Stimulated activated naive CD8-positive, alpha-beta T cell treated with anti-CD3 and anti-CD28 coated beads, Interleukin-15, Interleukin-2, amounts not matched to agents 100 U/mL and 50 U/mL, for 24 hours (primary cell): ENCODE data around the gene ZCCHC14.

Experiments used
- ATAC-seq: fragments of 150-1000 bp; cut with Tn5 transposase; one replicate; pipeline ENCODE4 v1.10.0; 2021
- DNase-seq: peaks from one replicate; pipeline ENCODE4 v3.0.0; 2021

Gene ZCCHC14

DNA sequence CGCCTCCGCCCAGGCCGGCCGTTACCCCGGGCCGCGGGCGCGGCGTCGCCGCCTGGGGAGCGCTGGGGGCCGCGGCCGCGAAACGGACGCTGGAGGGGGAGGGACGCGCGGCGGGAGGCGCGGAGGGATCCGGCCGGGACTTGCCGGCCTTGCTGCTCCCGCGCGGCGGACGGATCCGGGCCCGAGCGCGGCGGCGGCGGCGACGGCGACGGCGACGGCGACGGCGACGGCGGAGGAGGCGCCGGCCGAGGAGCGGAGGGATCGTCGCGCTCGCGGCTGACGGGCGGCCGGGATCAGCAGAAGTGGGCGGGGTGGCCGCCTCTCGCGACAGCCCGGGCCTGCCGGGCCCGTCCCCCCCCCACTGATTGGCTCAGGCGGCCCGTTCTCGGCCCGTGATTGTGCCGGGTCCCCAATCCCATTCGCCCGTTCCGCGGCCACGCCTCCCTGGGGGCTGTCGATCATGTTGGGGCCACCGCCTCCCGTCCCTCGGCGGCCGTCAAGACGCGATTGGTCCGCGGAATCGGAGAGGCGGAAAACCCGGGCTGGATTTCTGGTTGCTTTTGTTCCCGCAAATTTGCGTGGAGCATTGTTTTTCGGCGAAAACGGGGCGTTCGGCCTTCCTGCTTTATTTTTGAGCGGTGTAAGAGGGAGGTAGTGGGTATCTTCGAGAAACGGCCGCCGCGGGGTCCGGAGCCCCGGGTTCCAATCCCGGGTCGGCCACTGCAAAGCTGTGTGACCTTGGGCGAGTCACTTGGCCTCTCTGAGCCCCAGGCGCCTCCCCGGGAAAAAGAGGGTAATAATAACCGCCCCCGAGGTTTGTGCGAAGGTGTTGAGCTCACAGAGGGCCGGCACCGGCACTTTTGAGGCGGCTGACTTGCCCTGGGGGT is at the start of gene ZCCHC14:
Gene ZCCHC14, minus strand, starts transcription at position 304 of the 887 bp plus-strand sequence. CDS start 786 bp downstream, outside the sequence.
- peak; percentile 99 for DNase-seq
- peak; percentile 94 for ATAC-seq

DNA sequence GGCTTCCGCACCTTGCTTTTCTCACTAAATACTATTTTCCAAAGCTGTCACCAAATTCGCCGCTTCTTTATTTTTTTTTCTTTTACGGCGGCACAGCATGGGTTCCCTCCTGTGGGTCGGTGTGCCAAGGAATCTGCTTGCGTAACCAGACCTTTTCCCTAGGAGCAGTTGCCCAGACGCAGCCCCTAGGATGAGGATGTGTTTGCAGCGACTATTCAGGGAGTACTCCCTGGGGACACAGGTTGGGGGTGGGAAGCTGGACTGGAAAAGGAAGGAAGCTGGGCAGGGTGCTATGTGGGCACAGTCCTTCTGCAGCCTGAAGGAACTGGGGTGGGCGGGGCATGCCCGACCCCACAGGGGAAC is 49.0 kb upstream of the ZCCHC14 start:
- DNase-seq (no peak), ATAC-seq (no peak)

DNA sequence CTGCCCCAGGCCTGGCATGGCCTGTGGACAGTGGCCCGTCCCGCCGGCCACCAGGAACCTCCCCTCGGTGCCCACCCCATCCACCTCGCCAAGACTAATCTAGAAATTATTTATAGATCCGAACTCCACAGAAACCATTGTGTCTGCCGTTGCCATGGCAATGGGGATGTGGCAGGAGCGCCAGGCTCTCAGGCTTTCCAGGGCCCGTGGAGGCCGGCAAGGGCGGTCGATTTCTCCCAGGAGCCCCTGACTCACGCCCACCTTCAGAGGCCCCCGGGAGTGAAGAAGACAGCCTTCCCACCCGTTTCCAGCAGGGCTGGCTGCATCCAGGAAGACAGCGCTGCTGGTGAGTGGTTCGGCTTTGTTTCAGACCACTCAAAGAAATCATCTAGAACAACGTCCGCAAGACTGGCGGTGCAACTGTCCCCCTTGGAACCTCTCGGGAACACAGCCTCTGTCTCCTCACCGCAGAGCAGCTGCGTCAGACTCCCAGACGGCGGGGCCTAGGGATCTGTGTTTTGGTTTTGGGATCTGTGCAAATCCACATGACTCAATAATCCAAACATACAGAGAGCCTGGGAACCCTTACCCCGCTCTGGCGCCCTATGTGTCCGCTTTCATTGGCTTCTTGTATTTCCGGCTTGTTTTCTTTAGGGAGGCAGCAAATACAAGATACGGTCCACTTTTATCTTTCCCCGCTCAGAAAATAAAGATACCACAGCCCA is 48.5 kb upstream of the ZCCHC14 start:
- ATAC-seq (no peak), DNase-seq (no peak)

DNA sequence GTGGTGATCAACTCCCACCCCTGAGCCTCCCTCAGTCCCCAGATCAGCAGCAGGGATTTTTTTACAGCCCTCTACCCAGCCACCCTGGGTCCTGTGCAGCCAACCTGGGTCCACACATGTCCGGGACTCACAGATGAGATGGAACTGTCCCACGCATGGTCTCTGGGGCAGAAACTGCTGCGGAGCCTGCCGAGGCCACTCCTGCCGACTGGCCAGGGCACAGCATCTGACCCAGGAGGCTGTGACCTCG is 48.0 kb upstream of the ZCCHC14 start:
- DNase-seq (no peak), ATAC-seq (no peak)

DNA sequence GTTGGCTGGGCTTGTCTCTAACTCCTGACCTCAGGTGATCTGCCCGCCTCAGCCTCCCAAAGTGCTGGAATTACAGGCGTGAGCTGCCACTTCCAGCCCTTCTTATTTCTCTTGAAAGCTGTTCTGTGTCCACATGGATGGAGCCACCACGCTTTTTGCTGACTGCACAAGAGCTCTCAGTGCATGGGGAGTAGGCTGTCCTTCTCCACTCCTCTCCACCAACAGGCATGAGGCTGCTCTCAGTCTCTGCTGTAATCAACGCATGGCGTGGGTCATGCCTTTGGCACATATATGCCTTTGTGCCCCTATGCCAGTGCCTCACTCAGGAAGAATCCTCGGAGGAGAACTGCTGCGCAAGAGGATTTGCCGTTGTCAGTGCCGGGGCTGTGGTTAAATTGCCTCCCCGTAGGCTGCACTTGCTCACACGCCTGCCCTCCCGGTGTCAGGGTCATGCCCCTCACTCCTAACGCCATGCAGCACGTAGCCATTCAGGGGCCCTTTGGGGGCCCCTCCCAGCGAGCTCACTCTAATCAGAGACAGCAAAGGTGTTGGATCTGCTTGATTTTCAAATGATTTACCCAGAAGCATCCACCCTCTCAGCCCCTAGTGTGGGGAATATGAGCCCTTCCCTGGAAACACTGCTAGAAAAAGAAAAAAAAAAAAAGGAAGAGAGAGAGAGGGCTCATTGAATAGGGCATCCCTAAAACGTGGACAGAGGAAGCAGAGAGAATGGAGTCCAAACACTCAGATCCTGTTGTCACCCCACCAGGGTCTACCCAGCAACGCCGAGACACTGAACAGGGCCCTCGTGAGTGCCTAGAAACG is 47.5 kb upstream of the ZCCHC14 start:
- ATAC-seq (no peak), DNase-seq (no peak)

DNA sequence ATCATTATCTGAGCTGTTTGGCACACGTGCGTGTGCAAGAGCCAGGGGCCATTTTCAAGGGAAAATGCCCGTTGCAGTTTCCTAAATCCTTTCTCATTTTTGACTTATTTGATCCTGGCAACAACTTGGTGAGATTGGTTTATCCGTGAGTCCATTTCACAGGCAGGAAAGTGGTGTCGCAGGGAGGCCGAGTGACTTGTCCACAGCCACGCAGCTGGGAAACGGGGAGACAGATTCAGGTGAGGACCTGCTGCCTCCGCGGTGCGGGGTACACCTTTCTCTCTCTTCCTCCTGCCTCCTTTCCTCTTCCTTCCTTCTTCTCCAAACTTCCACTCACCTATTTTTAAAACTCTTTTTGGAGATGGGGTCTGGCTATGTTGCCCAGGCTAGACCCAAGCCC is 46.3 kb upstream of the ZCCHC14 start:
- DNase-seq (no peak), ATAC-seq (no peak)

DNA sequence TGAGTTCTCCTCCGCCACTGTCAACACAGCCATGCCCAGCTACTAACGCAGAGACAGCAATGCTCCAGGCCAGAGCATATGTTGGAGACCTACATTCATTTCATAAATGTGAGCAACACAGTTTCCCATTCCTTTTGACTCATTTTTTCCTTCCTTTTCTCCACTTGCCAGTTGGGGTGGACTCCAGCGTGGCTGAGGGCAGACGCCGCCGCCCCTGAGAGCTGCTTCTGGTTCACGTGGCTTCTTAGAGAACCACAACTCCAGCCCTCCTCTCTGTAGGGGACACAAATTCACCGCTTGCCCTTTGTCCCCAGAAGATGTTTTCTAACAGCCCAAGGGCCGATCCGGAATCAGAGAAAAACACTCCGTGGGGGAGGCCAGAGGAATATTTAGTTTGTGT is 45.8 kb upstream of the ZCCHC14 start:
- peak; percentile 38 for DNase-seq
- peak; percentile 80 for ATAC-seq

DNA sequence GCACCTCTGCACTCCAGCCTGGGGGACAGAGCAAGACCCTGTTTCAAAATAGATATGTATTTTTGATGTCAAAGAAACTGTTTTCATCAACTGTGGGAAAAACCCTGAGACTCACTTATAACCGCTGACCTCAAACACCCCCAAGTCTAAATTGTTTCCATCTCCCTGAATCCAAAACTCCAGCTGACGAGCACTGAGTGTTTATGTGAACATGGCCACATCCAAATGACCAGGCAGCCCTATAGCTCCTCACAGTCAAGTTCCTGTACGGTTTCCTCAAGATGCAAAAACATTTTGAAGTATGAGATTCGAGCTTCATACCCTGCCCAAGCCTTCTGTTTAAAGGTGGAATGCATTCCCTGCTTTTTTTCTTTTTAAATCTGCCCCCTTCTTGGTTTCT is 45.3 kb upstream of the ZCCHC14 start:
- ATAC-seq, result peak; percentile 45
- no peak for DNase-seq

DNA sequence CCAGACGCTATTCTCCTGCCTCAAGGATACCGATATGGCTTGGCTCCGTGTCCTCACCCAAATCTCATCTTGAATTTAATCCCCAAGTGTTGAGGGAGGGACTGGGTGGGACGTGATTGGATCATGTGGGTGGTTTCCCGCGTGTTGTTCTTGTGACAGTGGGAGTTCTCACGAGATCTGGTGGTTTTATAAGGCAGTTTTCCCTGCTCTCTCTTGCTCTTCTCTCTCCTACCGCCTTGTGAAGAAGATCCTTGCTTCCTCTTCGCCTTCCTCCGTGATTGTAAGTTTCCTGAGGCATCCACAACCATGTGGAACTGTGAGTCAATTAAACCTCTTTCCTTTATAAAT is 43.9 kb upstream of the ZCCHC14 start:
- ATAC-seq (no peak), DNase-seq (no peak)

DNA sequence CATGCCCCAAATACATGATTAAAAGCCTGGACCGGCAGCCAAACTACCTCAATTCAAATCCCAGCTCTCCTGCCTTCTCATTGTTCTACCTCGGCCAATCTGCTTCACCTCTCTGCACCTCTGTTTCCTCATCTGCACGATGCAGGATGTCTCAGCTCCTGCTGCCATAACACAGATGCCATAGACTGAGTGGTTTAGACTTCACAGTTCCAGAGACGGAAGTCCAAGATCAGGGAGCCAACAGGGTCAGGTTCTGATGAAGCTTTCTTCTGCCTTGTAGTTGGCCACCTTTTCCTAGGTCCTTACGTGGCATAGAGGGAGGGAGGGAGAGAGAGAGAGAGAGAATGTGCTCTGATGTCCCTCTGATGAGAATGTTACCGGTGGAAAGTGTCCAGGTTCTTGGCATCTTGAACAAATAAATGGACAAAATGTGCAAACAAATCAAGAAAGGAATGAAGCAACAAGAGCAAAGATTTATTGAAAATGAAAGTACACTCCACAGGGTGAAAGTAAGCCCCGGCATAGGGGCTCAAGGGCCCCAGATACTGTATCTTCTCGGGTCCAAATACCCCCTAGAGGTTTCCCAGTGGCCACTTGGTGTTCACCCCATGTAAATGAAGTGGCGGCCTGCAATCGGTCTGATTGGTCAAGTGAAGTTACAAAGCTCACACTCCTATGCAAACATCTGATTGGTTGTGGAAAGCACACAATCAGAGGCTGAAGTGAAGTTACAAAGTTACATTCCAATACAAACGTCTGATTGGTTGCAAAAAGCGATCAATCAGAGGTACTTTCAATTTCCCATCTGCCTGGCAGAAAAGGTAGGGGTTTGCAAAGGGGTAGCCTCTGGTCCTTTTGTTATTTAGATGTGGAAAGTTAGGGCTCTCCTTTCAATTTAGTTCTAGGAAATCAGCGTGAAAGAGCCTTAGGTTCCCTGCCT is 43.3 kb upstream of the ZCCHC14 start:
- ATAC-seq (no peak), DNase-seq (no peak)

DNA sequence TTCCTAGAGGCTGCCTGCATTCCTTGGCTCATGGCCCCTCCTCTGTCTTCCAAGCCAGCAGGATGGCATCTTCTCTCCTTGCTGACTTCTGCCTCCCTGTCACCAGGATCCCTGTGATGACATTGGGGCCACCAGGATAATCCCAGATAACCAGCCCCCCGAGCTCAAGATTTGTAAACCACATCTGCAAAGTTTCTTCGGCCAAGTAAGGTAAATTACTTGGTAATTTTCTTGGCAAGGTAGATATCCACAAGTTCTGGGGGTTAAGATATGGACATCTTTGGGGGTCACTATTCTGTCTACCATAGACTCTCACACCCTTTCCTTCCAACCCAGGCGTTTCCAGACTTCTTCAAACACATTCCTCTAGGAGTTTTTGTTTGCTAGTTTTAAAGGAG is 42.6 kb upstream of the ZCCHC14 start:
- ATAC-seq (no peak), DNase-seq (no peak)

DNA sequence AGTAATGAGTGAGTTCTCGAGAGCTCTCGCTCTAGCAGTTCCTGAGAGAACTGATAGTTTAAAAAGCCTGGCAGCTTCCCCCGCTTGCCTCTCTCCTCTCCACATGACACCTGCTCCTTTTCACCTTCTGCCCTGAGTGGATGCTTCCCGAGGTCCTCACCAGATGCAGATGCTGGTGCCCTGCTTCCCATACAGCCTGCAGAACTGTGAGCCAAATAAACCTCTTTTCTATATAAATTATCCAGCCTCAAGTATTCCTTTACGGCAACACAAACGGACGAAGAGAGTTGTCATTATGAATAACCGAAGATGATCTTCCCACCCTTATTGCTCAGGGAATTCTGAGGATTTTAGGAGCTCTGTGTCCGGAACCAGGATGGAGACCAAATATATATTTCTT is 41.9 kb upstream of the ZCCHC14 start:
- ATAC-seq (no peak), DNase-seq (no peak)

DNA sequence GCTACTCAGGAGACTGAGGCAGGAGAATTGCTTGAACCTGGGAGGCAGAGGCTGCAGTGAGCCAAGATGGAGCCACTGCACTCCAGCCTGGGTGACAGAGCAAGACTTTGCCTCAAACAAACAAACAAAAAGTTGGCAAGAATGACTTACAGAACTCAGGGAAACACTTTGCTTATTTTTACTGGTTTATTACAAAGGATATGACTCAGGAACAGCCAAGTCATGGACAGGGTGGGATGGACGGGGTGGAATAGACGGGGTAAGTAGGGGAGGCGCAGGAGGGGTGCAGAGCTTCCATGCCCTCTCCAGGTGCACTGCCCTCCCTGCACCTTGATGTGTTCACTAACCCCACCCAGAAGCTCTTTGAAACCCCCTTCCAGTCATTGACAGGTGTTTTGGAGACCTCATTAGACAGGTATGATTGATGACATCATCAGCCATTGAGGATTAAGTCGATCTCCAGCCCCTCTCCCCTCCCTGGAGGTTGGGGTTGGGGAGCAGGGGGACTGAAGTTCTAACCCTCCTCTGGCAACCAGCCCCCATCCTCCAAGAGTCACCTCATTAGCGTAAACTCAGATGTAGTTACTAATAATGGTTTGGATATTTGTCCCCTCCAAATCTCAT is 41.3 kb upstream of the ZCCHC14 start:
- DNase-seq, result no peak
- no peak for ATAC-seq

DNA sequence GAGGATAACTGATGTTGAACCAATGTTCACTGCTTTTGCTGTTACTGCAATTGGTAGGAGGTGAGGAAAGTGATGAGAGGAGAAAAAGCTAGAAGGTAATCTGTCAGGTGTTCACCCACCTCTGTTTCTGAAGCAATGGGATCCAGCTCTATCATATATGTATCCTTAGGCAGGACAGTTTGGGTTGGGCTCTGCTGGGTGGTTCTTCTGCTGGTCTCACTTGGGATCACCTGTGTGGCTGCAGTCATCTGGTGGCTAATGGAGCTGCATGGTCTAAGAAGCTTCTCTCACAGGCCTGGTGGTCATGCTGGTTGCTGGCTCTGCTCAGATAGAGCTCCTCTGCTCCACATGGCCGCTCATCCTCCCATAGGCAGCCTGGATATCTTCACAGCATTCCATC is 40.2 kb upstream of the ZCCHC14 start:
- DNase-seq (no peak), ATAC-seq (no peak)

DNA sequence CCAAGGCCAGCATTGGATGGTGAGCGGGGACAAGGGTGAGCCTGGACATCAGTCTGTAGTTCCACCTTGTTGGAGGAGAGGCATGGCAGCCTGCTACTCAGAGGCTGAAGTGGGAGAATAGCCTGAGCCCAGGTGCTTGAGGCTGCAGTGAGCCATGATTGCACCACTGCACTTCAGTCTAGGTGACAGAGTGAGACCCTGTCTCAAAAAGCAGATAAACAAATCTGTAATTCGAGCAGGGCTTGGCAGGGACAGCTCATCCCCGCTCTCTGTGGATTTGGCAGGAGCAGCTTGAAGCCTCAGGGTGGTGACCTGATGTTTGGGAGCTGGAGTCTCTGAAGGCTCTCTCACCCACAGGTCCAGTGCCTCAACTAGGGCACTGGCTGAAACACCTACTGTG is 38.6 kb upstream of the ZCCHC14 start:
- ATAC-seq, result no peak
- DNase-seq, result no peak

DNA sequence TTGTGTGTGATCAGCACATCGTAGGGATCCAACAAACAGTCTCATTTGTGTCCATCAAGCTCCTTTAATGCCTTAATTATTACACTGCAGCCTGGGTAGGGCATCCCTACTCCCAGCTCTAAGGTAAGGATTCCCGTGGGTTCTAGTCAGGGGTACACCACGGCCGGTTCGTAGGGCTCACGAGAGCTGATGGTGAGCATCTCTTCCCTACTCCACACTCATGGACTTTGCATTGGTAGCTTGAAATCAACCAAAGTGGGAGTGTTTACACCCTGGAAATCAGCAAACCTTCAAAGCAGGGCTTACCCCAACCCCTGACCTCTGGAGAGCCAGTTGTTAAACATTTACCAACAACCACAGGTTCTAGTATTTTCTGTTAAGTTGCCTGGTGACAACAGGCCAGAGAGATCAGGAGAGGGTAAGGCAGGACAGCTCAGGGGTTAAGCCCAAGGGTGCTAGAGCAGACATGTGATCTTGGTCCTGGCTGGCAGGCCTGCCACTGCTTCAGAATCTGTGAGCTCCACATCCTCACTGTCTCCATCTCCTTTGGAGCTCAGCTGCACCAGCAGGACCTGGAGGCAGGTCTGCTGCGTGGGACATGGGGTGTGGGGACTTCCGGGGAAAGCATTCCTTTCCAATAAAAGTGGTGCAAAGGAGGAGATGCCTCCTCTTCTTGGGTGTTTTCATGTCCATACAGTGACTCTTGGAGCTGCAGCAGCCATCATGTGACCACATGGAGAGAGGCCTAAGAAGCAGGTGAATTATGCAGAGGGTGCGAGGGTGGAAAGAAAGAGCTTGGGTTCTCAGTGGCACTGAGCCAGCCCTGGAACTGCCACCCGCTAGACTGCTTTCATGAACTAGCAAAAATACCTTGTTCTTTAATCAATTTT is 36.1 kb upstream of the ZCCHC14 start:
- DNase-seq (no peak), ATAC-seq (no peak)

DNA sequence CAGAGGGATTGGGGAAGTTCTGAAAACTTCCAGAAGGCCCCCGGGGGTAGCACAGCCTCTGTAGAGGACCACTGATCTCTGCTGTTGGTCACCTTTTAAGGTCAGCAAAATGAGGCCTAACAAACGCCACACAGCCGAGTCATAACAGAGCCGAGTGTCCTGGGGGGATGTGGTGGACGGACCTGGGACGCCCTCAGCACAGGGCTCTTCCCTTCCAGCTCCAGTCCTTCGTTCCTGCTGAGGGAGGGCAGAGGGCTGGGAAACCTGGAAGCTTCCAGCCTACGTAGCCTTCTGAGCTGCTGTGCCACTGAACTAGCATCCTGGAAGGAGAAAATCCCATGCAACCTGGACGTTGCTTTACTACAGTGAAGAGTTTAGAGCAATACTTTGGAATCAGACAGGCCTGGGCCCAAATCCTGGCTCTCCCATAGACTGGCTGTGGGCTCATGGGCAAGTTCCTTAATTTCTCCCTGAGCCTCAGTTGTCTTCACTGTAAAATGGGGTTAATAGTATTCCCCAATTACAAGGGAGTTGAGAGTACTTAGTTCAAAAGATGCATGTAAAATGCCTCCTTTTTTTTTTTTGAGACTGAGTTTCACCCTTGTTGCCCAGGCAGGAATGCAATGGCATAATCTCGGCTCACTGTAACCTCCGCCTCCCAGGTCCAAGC is 34.4 kb upstream of the ZCCHC14 start:
- no peak for ATAC-seq
- no peak for DNase-seq

DNA sequence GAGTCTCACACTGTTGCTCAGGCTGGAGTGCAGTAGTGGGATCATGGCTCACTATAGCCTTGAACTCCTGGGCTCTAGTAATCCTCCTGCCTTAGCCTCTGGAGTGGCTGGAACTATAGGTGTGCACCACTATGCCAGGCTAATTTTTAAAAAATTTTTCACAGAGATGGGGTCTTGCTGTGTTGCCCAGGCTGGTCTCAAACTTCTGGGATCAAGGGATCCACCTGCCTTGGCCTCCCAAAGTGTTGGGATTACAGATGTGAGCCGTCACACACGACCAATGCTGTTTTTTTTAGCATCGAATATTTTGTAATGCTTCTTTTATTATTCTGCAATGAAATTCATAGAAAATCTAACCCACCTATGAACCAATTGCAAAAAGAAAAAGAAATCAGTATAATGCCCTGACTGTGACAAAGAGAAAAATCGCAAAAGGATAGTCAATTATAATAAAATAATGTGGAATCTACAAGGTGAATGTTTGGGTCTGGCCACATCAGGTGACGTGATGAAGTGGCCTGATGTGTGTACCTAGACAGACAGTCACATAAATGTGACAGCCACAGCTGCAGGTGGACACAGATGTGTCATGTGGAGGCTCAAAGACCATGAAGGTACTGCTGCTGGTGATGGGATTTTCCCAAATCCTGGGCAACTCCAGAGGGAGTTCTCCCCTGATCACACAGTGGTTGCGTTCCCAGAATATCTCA is 33.6 kb upstream of the ZCCHC14 start:
- ATAC-seq, result no peak
- no peak for DNase-seq

DNA sequence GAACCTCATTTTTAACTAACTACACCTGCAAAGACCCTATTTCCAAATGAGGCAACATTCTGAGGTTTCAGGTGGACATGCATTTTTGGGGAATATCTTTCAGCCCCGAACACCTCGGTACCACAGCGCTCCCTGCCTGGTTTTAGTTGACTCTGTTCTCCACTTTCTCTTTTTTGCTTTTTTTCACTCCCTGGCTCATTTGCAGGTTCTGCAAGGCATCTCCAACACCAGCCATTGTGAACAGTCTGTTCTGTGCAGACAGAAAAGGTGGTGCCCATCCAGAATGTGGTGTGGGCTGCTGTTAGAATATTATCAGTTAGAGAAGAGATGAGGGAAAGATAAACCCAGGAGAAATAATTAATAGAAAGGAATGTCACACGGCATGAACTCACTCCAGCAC is 32.5 kb upstream of the ZCCHC14 start:
- no peak for ATAC-seq

More for the DNA sequence above, 32.5 kb upstream of the ZCCHC14 start:
- no peak for DNase-seq
